HG03460 (cell line): ENCODE results near the gene FRMD3.
"Not testable (repeated sequence)": the region's sequence is repeated elsewhere in the genome, so short reads cannot be mapped to it uniquely, and the experiment has no call there.

Source experiments
- ATAC-seq: cut with Tn5 transposase; IDR thresholded peaks from one replicate; pipeline ENCODE4 v1.9.1; 2021; ENCODE audit not compliant: unreplicated experiment

FRMD3 gene

GRCh38 chr9:83396813-83397212, 141.4 kb downstream of the FRMD3 start:
- ATAC-seq, result no peak

DNA sequence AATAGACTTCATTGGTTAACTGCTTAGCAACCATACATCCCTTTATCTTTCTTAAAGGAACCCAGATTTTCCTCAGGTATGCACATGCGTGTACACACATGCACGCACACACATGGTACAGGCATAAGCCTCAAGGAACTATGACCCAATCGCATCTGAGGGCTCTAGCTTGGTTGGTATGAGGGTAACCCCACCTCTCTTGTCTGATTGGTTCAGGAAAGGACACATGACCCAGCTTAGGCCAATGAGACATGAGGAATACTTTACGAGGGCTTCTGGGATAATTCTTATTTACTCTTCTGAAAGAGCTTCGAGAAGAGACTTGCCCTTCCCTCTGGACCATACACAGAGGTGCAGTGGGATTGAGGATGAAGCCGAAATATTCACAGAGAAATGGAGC, 141.9 kb downstream of the FRMD3 start:
- ATAC-seq, result no peak

- ATAC-seq, result no peak
Observed at GRCh38 chr9:83392228-83392627, 146.0 kb downstream of the FRMD3 start.

DNA sequence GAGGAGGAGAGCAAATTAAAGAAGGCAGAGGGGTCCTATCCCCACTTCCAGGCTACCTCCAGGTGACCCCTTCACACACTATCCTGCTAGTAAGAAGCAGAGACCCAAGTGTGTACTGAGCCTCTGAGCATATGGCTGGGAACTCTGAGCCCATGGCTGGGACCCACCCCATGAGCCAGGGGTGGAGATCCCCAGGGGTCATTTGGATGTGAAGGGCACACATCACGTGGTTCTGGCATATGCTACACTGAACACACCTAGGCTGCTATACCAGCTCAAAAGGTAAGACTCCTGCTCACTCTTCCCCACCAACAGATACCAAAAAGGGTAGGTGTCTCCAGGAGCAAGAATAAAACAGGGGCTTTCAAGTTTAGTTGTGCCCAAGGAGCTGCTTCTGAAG, 149.9 kb downstream of the FRMD3 start:
- no peak for ATAC-seq

- no peak for ATAC-seq
Observed at GRCh38 chr9:83387401-83388185, 150.6 kb downstream of the FRMD3 start.

- no peak for ATAC-seq
Observed at GRCh38 chr9:83385317-83385716, 152.9 kb downstream of the FRMD3 start.

DNA sequence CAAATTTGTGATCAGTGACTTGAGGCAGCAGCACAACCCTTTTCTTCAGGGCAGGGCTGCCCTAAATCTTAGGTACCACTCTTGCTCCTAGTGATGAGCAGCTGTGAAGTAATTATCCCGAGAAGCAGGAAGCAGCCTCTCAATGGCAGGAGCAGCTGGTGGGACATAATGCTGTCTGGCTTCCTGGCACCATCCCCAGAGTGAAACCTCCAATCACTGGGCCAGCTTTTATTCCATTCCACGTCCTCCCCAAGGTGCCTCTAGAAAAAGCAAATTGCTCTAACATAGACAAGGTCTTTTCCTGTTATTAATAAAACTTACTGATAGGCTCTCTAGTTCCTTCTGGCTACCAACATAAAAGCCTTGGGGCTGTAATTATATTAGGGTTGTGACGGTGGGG, 154.0 kb downstream of the FRMD3 start:
- no peak for ATAC-seq

GRCh38 chr9:83383034-83383433, 155.2 kb downstream of the FRMD3 start:
- ATAC-seq, result no peak

DNA sequence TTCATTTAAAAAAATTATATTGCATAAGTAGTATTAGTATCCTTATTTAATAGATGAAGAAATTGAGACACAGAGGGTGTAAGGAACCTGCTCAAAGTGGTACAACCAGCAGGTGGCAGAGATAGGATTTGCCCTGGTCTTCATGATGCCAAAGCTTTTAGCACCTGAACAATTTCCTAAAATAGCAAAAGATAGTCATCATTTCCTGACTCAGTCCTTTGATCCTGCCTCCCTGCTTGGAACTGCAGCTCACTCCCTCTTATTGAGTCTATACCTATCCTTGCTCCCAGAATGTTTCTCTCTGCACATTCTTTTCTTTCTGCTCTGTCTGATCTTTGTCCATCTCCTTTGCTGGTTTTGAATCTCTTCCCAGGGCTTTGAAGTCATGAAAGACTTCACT, 155.8 kb downstream of the FRMD3 start:
- no peak for ATAC-seq

- ATAC-seq, result no peak
Observed at GRCh38 chr9:83379045-83379444, 159.2 kb downstream of the FRMD3 start.

DNA sequence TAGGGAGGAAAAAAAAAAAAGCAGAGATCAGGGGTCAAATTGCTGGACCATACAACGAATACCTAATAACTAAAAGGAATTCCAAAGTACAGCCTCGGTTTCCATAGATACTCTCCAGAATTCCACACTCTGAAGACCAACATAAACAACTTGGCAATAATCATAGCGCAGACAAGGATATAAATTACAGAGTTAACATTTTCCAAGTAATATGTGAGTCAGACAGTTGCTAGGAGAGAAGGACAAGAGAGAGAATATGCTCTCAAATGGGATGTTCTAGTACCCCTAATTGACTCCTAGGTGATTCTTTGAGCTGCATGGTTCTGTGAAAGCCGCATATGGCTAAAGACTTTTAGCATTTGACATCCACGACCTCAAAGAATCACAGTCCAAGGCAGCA, 165.2 kb downstream of the FRMD3 start:
- no peak for ATAC-seq

- ATAC-seq, result no peak
Observed at GRCh38 chr9:83367326-83367725, 170.9 kb downstream of the FRMD3 start.

DNA sequence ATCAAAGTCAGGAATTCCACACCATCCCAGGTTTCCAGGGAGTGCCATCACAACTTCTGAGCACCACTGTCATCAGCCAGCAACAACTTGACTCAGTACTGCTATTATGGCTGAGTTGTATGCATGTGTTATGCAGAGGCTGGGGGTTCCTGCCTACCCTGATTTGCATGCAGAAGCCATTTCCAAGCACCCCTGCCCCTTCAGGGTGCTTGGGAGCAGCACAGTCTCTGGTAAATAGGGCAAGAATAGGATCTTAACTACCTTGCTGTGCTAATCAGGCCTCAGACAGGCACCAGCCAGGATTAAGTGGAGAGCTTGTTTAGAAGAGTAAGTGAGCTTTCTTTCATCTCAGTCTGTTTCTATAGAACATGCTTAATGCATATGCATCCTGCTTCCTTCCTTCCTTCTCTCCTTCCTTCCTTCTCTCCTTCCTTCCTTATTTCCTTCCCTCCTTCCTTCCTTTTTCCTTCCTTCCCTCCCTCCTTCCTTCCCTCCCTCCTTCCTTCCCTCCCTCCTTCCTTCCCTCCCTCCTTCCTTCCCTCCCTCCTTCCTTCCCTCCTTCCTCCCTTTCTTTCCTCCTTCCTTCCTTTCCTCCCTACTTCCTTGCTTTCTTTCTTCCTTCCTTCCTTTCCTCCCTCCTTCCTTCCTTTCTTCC, 175.7 kb downstream of the FRMD3 start:
- no peak for ATAC-seq

DNA sequence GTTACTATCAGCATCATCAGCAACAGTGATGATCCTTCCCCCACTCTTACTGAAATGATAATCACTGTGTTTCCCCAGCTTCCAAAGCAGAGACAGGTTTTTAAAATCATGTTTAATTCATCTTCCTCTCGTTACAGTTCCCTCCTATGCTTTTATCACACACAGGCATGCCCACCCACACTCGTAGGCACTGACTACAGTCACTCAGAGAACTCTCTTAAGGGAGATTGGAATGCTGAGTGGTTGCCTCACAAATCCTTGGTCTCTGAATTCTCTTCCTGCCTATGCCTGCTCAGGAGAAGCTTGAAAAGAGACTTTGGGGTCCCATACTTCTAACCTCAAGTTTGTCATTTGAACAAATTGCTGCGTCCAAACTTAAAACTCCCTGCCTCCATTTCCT, 179.2 kb downstream of the FRMD3 start:
- no peak for ATAC-seq

GRCh38 chr9:83358493-83358892, 179.7 kb downstream of the FRMD3 start:
- ATAC-seq, result not testable (repeated sequence)

DNA sequence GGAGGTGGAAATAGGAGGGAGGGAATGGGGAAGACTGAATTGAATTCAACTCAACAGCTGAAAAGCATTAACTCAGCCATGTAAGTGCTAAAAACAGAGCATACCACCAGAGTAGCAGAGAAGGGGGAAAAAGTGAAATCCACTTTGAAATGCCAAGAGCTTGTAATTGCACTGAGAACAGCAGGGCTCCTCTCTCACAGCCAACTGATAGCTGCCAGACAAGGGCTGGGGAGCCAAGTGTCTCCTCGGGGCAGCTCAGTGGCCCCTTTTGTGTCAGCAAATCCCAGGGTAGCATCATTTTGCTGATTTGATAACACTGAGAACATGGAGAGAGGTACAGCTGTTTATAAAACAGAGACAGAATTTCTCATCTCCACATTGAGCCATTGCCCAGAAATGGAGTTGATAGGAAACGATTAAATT, 182.5 kb downstream of the FRMD3 start:
- ATAC-seq, result no peak

DNA sequence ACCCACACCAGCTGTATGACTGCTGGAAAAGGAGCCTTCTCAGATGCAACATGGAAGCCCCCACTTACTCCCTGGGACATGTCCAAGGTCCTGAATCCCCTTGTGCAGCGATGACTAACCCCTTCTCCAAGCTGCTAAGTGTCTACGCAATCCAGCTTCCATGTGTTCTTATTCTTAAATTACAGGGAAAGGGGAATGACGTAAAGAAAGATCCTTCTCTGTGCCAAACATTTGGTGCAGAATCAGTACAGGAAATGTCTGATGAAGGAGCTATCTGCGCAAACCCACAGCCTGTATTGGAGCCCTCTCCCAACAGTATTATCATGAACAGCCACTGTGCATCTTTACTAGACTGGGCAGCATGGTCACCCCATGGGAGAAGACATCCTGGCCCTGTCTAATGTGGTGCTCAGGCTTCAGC, 183.2 kb downstream of the FRMD3 start:
- ATAC-seq, result no peak

GRCh38 chr9:83349031-83349430, 189.2 kb downstream of the FRMD3 start:
- no peak for ATAC-seq

DNA sequence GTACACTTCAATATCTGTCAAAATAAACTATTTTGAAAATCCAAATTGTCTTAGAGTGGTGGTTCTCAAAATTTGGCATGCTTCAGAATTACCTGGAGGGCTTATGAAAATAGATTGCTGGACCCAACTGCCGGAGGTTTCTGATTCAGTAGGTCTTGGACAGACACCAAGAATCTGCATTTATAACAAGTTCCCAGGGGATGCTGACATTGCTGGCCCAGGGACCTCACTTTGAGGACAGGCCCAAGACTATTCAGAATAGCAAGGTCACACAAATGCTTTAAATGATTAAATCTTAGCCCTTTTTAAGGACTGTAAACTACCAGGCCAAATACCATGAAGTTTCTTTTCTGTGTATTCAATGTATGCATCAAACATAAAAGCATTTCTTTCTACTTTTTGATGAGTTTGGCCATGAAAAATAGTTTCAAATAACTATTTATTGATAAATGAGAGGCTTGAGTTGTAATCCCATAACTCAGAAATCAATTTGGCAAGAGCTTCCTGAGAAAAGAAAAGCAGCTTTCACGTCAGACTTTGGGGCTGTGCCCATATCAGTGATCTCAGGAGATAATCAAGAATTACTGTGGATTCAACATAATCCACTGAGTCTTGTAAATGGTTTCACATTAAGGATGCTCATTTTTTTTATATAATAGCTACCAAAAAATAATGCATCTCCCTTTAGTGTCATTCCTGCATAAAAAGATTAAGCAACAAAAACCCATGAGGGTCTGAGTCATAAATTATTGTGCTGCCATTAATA, 191.4 kb downstream of the FRMD3 start:
- ATAC-seq, result no peak

GRCh38 chr9:83343366-83343999, 194.7 kb downstream of the FRMD3 start:
- ATAC-seq, result no peak

DNA sequence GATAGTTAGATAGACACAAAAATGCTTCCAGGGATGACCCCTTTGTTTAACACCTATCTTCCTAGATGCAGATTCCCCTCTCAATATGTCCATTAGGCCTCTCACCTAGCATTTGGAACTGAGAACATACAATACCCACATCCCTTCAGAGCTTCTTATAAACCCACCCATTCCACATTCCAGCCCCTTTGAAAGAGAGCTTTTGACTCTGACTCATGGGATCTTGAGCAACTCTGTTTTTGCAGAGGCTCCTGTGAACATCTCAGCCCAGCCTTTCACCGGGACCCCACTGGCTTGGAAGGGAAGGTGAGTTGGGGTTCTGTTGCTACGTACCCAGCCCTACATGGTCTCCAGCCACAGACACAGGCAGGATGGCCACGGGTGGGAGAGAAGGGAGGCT, 195.5 kb downstream of the FRMD3 start:
- no peak for ATAC-seq
